ENCODE results near the gene FOXD3. TPM values are rescaled to one million over a fixed set of nuclear protein-coding genes. Genes with fewer than 3 reads are reported as not detected.

FOXD3 gene
- total RNA-seq, 1 experiment from 2014 or later, result 25.8 TPM

GRCh38 chr1:63276624-63277023, 45.7 kb upstream of the FOXD3 start:
- H3K4me1 Mint-ChIP-seq, result peaks cover 19 to 21% of the 10 kb centered on the region in 2 experiments
- H4K8ac ChIP-seq (replicated peaks; ENCODE audit: insufficient read length, low read depth, low read length), result no peak overlapping the region
- H3K4me1 ChIP-seq (ENCODE audit: insufficient read depth, low read length), result no peaks in the 10 kb centered on the region; the same call in 1 of the 2 replicates
- H4K20me1 ChIP-seq (ENCODE audit: control insufficient read depth, insufficient read depth, insufficient read length), result no peaks in the 10 kb centered on the region
- no peak overlapping the region for H2BK120ac ChIP-seq (ENCODE audit: low read depth, low read length, poor library complexity, severe bottlenecking)
- H3K9me3 Mint-ChIP-seq, result no peaks in the 10 kb centered on the region
- no peak overlapping the region for H3K56ac ChIP-seq (ENCODE audit: insufficient read length, low read depth, low read length)
- H2BK5ac ChIP-seq (ENCODE audit: insufficient read length, low read length), result no peak overlapping the region
- no peak overlapping the region for H3K18ac ChIP-seq (ENCODE audit: insufficient read length, low read depth, low read length)
- H3K27me3 Mint-ChIP-seq (ENCODE audit: low read depth), result 0 out of 2 replicates have a peak, but pooled peaks cover 1% of the 10 kb centered on the region
- H3T11ph ChIP-seq (ENCODE audit: low read length), result no peak overlapping the region
- H2BK15ac ChIP-seq (ENCODE audit: low read depth, low read length), result no peak overlapping the region
- no peak overlapping the region for H2AK5ac ChIP-seq (ENCODE audit: insufficient read length, low read length)
- H2BK12ac ChIP-seq (ENCODE audit: insufficient read length, low read depth, low read length), result no peak overlapping the region
- no peak overlapping the region for H2AFZ ChIP-seq (ENCODE audit: low read length)
- no peak overlapping the region for H3K14ac ChIP-seq (ENCODE audit: insufficient read depth, low read length)
- H3K4me3 Mint-ChIP-seq, result no peak overlapping the region
- DNase-seq, result no peak
- no peaks in the 10 kb centered on the region for H3K23me2 ChIP-seq (ENCODE audit: insufficient read length, low read depth, low read length, poor library complexity, severe bottlenecking)
- WGBS (ENCODE audit: extremely low coverage, insufficient read length, low lambda C conversion rate), result no CpG with 5 or more reads among the region's 8 CpGs
- H3K27ac ChIP-seq (ENCODE audit: insufficient read length, low read depth, low read length), result no peak overlapping the region
- peak overlapping the region in 1 of 3 experiments; percentile 42; a peak in 1 of 7 replicates for H3K27ac Mint-ChIP-seq
- H4K5ac ChIP-seq (ENCODE audit: insufficient read length, low read depth, low read length), result no peak overlapping the region
- no peak for TF ChIP-seq CTCF (conservative IDR thresholded peaks at IDR 0.05)
- H3K79me2 ChIP-seq (ENCODE audit: insufficient read depth, low read length), result no peaks in the 10 kb centered on the region
- H3K27me3 ChIP-seq (ENCODE audit: insufficient read depth, low read length), result no peaks in the 10 kb centered on the region
- H3K23ac ChIP-seq (ENCODE audit: insufficient read length, low read depth, low read length), result no peak overlapping the region
- H3K9me3 ChIP-seq (ENCODE audit: control insufficient read depth, low read depth, low read length), result no peaks in the 10 kb centered on the region
- no peak overlapping the region for H3K4ac ChIP-seq (ENCODE audit: low read depth, low read length)
- H4K91ac ChIP-seq (ENCODE audit: insufficient read length, low read depth, low read length), result no peak overlapping the region
- no peaks in the 10 kb centered on the region for H3K36me3 Mint-ChIP-seq (ENCODE audit: insufficient read depth in 1 of 3, low read depth in 3 of 3)
- no peak overlapping the region for H3K4me2 ChIP-seq (ENCODE audit: insufficient read depth, insufficient read length, low read length)
- H2BK20ac ChIP-seq (ENCODE audit: low read depth, low read length, poor library complexity, severe bottlenecking), result no peak overlapping the region
- H3K9ac ChIP-seq (ENCODE audit: extremely low read depth, insufficient read length, low read length), result no peak overlapping the region
- H3K79me1 ChIP-seq (ENCODE audit: insufficient read depth, low read depth, low read length, poor library complexity, severe bottlenecking), result no peaks in the 10 kb centered on the region

Measured in H9 (cell line).